Common myeloid progenitor, CD34-positive (primary cell): ENCODE measurements around the gene RRP9.

Source experiments
- CTCF ChIA-PET: fragments of 350-600 bp; sonication (Branson Sonifier 250); formaldehyde crosslinking; loops from one replicate; lab custom pipeline; 2021; ENCODE audit warnings: antibody characterized with exemption; lab: Charles Lee
- POLR2A ChIA-PET: fragments of 350-600 bp; sonication (Branson Sonifier 250); formaldehyde crosslinking; loops from one replicate; lab custom pipeline; 2021; ENCODE audit warnings: antibody characterized with exemption; lab: Charles Lee
- DNase-seq, 3 donors: peaks; one replicate each; pipeline versions ENCODE4 v3.0.0 to v3.0.0-alpha.2; 2013
- H3K27ac ChIP-seq, 2 experiments: 1 replicate in 1 of 2; 2 replicates in 1 of 2; pipeline ENCODE4 v1.7.0; 2013; ENCODE audit warnings: inconsistent platforms in 2 of 2, low read length in 2 of 2, mild to moderate bottlenecking in 2 of 2, low read depth in 1 of 2, moderate library complexity in 1 of 2; ENCODE audit not compliant: severe bottlenecking in 2 of 2, insufficient read depth in 1 of 2, poor library complexity in 1 of 2
- H3K27me3 ChIP-seq, 5 experiments: replicated peaks in 2 of 5; 1 replicate in 3 of 5; 2 replicates in 2 of 5; pipeline versions ENCODE4 v1.6.1 to v1.7.0; 2013; ENCODE audit warnings: low read length in 4 of 5, mild to moderate bottlenecking in 2 of 5, moderate library complexity in 2 of 5, inconsistent platforms in 1 of 5; ENCODE audit not compliant: insufficient read depth in 5 of 5, control insufficient read depth in 4 of 5
- H3K36me3 ChIP-seq, 4 experiments: 1 replicate in 2 of 4; 2 replicates in 2 of 4; pipeline versions ENCODE4 v1.6.1 to v1.7.0; 2013; ENCODE audit warnings: low read length in 3 of 4, control low read depth in 1 of 4, mild to moderate bottlenecking in 1 of 4; ENCODE audit not compliant: control insufficient read depth in 4 of 4, insufficient read depth in 4 of 4
- H3K4me1 ChIP-seq, 4 experiments: 1 replicate in 3 of 4; 2 replicates in 1 of 4; pipeline versions ENCODE4 v1.6.1 to v1.7.1; 2013; ENCODE audit warnings: low read length in 3 of 4, mild to moderate bottlenecking in 3 of 4, control low read depth in 1 of 4, inconsistent platforms in 1 of 4, moderate library complexity in 1 of 4; ENCODE audit not compliant: control insufficient read depth in 4 of 4, insufficient read depth in 4 of 4; ENCODE audit errors: control extremely low read depth in 1 of 4
- H3K4me3 ChIP-seq, 7 experiments: 1 replicate in 4 of 7; 2 replicates in 3 of 7; pipeline versions ENCODE4 v1.5.1 to v1.7.0; 2013; ENCODE audit warnings: mild to moderate bottlenecking in 7 of 7, low read length in 6 of 7, moderate library complexity in 6 of 7, inconsistent platforms in 2 of 7, low read depth in 2 of 7, control low read depth in 1 of 7; ENCODE audit not compliant: insufficient read depth in 4 of 7, control insufficient read depth in 1 of 7; ENCODE audit errors: extremely low read depth in 1 of 7
- H3K9me3 ChIP-seq, 5 experiments: 1 replicate in 4 of 5; 2 replicates in 1 of 5; pipeline versions ENCODE4 v1.6.1 to v1.7.1; 2013; ENCODE audit warnings: low read length in 4 of 5, mild to moderate bottlenecking in 2 of 5, inconsistent platforms in 1 of 5, low read depth in 1 of 5, moderate library complexity in 1 of 5; ENCODE audit not compliant: control insufficient read depth in 4 of 5, insufficient read depth in 2 of 5; ENCODE audit errors: control extremely low read depth in 1 of 5
- WGBS: methylation state at CpG from one replicate; pipeline ENCODE4 v1.1.5; 2013; ENCODE audit not compliant: insufficient coverage; 5-methylcytosine and 5-hydroxymethylcytosine counted together

Gene RRP9

GRCh38 chr3:51937611-51938450, 3.9 kb downstream of the RRP9 start:
- H3K27me3 ChIP-seq: no peaks in the 10 kb centered on the region
- WGBS: 97% methylated on average over 7 of the region's 13 CpGs
- no peak for DNase-seq
- no peaks in the 10 kb centered on the region for H3K9me3 ChIP-seq
- CTCF ChIA-PET: interaction anchor here (1.0 kb wide), 1 partner anchor 10 kb away, joined by 3 read pairs; no protein-coding TSS in a partner anchor
- peaks cover 0 to 22% (median 20%) of the 10 kb centered on the region in 4 experiments for H3K4me1 ChIP-seq
- peaks cover 7 to 64% (median 53%) of the 10 kb centered on the region in 4 experiments for H3K36me3 ChIP-seq
- no peak overlapping the region for H3K4me3 ChIP-seq
- no peak overlapping the region for H3K27ac ChIP-seq
- POLR2A ChIA-PET: no interaction called here

- ChIA-PET POLR2A (interaction anchor here (0.5 kb wide), 1 partner anchor 20 kb away, joined by 4 read pairs; no protein-coding TSS in a partner anchor), CTCF (interaction anchor here (1.0 kb wide), 1 partner anchor 9 kb away, joined by 3 read pairs; no protein-coding TSS in a partner anchor)
- H3K9me3 ChIP-seq: no peaks in the 10 kb centered on the region
- no peaks in the 10 kb centered on the region for H3K27me3 ChIP-seq
- no peak overlapping the region for H3K27ac ChIP-seq
- no peak for DNase-seq
- H3K4me3 ChIP-seq: no peak overlapping the region
- H3K36me3 ChIP-seq: peaks cover 7 to 69% (median 55%) of the 10 kb centered on the region in 4 experiments
- peaks cover 0 to 15% (median 12%) of the 10 kb centered on the region in 4 experiments for H3K4me1 ChIP-seq
- WGBS: 92% methylated on average over 9 of the region's 9 CpGs
Observed at GRCh38 chr3:51937014-51937413, 4.7 kb downstream of the RRP9 start.

GRCh38 chr3:51935886-51936755, 5.6 kb downstream of the RRP9 start:
- ChIA-PET CTCF (interaction anchor here (1.0 kb wide), 1 partner anchor 9 kb away, joined by 3 read pairs; no protein-coding TSS in a partner anchor), POLR2A (interaction anchor here (0.5 kb wide), 1 partner anchor 19 kb away, joined by 4 read pairs; no protein-coding TSS in a partner anchor)
- Histone ChIP-seq H3K4me1 (peaks cover 0 to 12% (median 7%) of the 10 kb centered on the region in 4 experiments), H3K4me3 (no peak overlapping the region), H3K9me3 (no peaks in the 10 kb centered on the region), H3K36me3 (peaks cover 7 to 71% (median 59%) of the 10 kb centered on the region in 4 experiments), H3K27ac (no peak overlapping the region), H3K27me3 (no peaks in the 10 kb centered on the region)
- 99% methylated on average over 20 of the region's 25 CpGs for WGBS
- no peak for DNase-seq

GRCh38 chr3:51934991-51935885, 6.5 kb downstream of the RRP9 start:
- DNase-seq: no peak
- ChIA-PET POLR2A (no interaction called here), CTCF (no interaction called here)
- peaks cover 0 to 3% (median under 1%) of the 10 kb centered on the region in 4 experiments for H3K4me1 ChIP-seq
- peaks cover 7 to 71% (median 57%) of the 10 kb centered on the region in 4 experiments for H3K36me3 ChIP-seq
- WGBS: 94% methylated on average over 17 of the region's 28 CpGs
- H3K27ac ChIP-seq: no peak overlapping the region
- no peaks in the 10 kb centered on the region for H3K27me3 ChIP-seq
- no peaks in the 10 kb centered on the region for H3K9me3 ChIP-seq
- no peak overlapping the region for H3K4me3 ChIP-seq

GRCh38 chr3:51934139-51934850, 7.4 kb downstream of the RRP9 start:
- DNase-seq: no peak
- Histone ChIP-seq H3K9me3 (no peaks in the 10 kb centered on the region), H3K4me3 (no peak overlapping the region), H3K36me3 (peaks cover 7 to 69% (median 57%) of the 10 kb centered on the region in 4 experiments), H3K4me1 (no peaks in the 10 kb centered on the region), H3K27me3 (no peaks in the 10 kb centered on the region), H3K27ac (no peak overlapping the region)
- 100% methylated on average over 9 of the region's 11 CpGs for WGBS
- POLR2A ChIA-PET: no interaction called here
- CTCF ChIA-PET: no interaction called here
